ENCODE results near the gene SOX4.

- TF ChIP-seq CTCF (IDR thresholded peaks at IDR 0.05) (no peak), POLR2A (IDR thresholded peaks at IDR 0.05) (no peak)
Measured at GRCh38 chr6:21559238-21559637, 34.3 kb upstream of the SOX4 start.

All from lower leg skin (tissue), 3 donors.